Measurements from ENCODE around the gene NEK4.

The NEK4 gene

GRCh38 chr3:52792961-52793695 lies 22.4 kb upstream of the NEK4 start:
- no peak for FAIRE-seq

- no peak for FAIRE-seq
Measured at GRCh38 chr3:52792413-52792812, 21.7 kb upstream of the NEK4 start.

- FAIRE-seq: no peak
Measured at GRCh38 chr3:52791928-52792327, 21.2 kb upstream of the NEK4 start.

- FAIRE-seq: no peak
Measured at GRCh38 chr3:52791366-52791765, 20.6 kb upstream of the NEK4 start.

- no peak for FAIRE-seq
Measured at GRCh38 chr3:52790741-52791140, 20.0 kb upstream of the NEK4 start.

GRCh38 chr3:52790337-52790736 lies 19.6 kb upstream of the NEK4 start:
- FAIRE-seq: no peak

- no peak for FAIRE-seq
Measured at GRCh38 chr3:52789746-52790040, 19.0 kb upstream of the NEK4 start.

GRCh38 chr3:52788890-52789745 lies 18.4 kb upstream of the NEK4 start:
- no peak for FAIRE-seq

- FAIRE-seq: no peak
Measured at GRCh38 chr3:52787672-52788625, 17.2 kb upstream of the NEK4 start.

- FAIRE-seq: no peak
Measured at GRCh38 chr3:52787246-52787645, 16.5 kb upstream of the NEK4 start.

GRCh38 chr3:52786330-52787215 lies 15.8 kb upstream of the NEK4 start:
- FAIRE-seq: no peak

- FAIRE-seq: no peak
Measured at GRCh38 chr3:52784931-52785590, 14.3 kb upstream of the NEK4 start.

GRCh38 chr3:52784021-52784621 lies 13.4 kb upstream of the NEK4 start:
- FAIRE-seq: no peak

GRCh38 chr3:52783211-52783555 lies 12.4 kb upstream of the NEK4 start:
- FAIRE-seq: no peak

GRCh38 chr3:52782412-52783210 lies 11.9 kb upstream of the NEK4 start:
- FAIRE-seq: no peak

GRCh38 chr3:52781741-52782140 lies 11.0 kb upstream of the NEK4 start:
- no peak for FAIRE-seq

GRCh38 chr3:52779837-52780585 lies 9.3 kb upstream of the NEK4 start:
- FAIRE-seq: no peak

- FAIRE-seq: no peak
Measured at GRCh38 chr3:52779011-52779836, 8.5 kb upstream of the NEK4 start.

Measured in endometrium (tissue), 2 donors.